Gastroesophageal sphincter (tissue), 4 donors: ENCODE data around the gene CRYBA4. TPM values are rescaled to one million over a fixed set of nuclear protein-coding genes. Genes with fewer than 3 reads are reported as not detected.

Experiments used
- ATAC-seq: fragments of 150-250 bp; one replicate; pipeline ENCODE4 v1.9.1; 2016; ENCODE audit warnings: mild to moderate bottlenecking, moderate library complexity
- H3K27ac ChIP-seq, 4 donors: fragments of 200-600 bp; sonication (generic) in 3 of 4; 1 replicate in 3 of 4; 2 replicates in 1 of 4; pipeline ENCODE4 v1.5.1; 2016 to 2019
- H3K27me3 ChIP-seq: fragments of 200-600 bp; sonication (generic); one replicate; pipeline ENCODE4 v1.5.1; 2019
- H3K36me3 ChIP-seq, 2 donors: fragments of 200-600 bp; sonication (generic); one replicate each; pipeline ENCODE4 v1.5.1; 2019; ENCODE audit warnings: control low read depth in 1 of 2
- H3K4me1 ChIP-seq, 3 donors: fragments of 200-600 bp; sonication (generic); 1 replicate in 2 of 3; 2 replicates in 1 of 3; pipeline ENCODE4 v1.5.1; 2016 to 2019; ENCODE audit warnings: control low read depth in 2 of 3
- H3K4me3 ChIP-seq, 2 donors: fragments of 200-600 bp; sonication (generic); one replicate each; pipeline ENCODE4 v1.5.1; 2019; ENCODE audit warnings: mild to moderate bottlenecking in 1 of 2, moderate library complexity in 1 of 2
- H3K9me3 ChIP-seq, 3 donors: fragments of 200-600 bp; sonication (generic); one replicate each; pipeline ENCODE4 v1.5.1; 2017 to 2019; ENCODE audit warnings: control low read depth in 2 of 3
- EP300 ChIP-seq: sonication (generic); formaldehyde crosslinking; IDR thresholded peaks from one replicate; pipeline ENCODE4 v1.6.1; 2017; ENCODE audit warnings: antibody characterized with exemption, mild to moderate bottlenecking
- POLR2A ChIP-seq, 2 donors: fragments of 450-650 bp; IDR thresholded peaks; one replicate each; pipeline ENCODE4 v1.6.1; 2017; ENCODE audit warnings: antibody characterized with exemption in 2 of 2, mild to moderate bottlenecking in 2 of 2, moderate library complexity in 1 of 2
- POLR2AphosphoS5 ChIP-seq: sonication (generic); formaldehyde crosslinking; IDR thresholded peaks from one replicate; pipeline ENCODE4 v1.6.1; 2017; ENCODE audit warnings: antibody characterized with exemption
- WGBS, 2 donors: methylation state at CpG; one replicate each; pipeline ENCODE4 v1.1.5; 2018; ENCODE audit warnings: low coverage in 1 of 2; 5-methylcytosine and 5-hydroxymethylcytosine counted together
- total RNA-seq, 4 donors: library from RNA; depleted of rRNA; stranded (reverse); fragments of >200 nt; gene quantifications; one replicate each; pipeline ENCODE4 v1.1.0, GENCODE V29; 2016
- TF ChIP-seq, protein P1 (sequence below), 4 experiments: fragments of 200-600 bp in 2 of 4; fragments of 450-650 bp in 2 of 4; sonication (generic) in 1 of 4; IDR thresholded peaks; one replicate each; pipeline ENCODE4 v1.5.1; 2017 to 2019; ENCODE audit warnings: antibody characterized with exemption in 4 of 4, mild to moderate bottlenecking in 2 of 4, moderate library complexity in 2 of 4

The CRYBA4 gene
- total RNA-seq, 4 donors from 2014 or later = not detected

GRCh38 chr22:26618455-26618854, 3.3 kb upstream of the CRYBA4 start:
- H3K4me1 ChIP-seq = no peaks in the 10 kb centered on the region
- no peak overlapping the region for H3K4me3 ChIP-seq
- WGBS, 2 donors = 82% methylated on average over 6 of the region's 8 CpGs; no CpG with 5 or more reads in 1 of the 2 donors
- no peak for TF ChIP-seq POLR2A (IDR thresholded peaks at IDR 0.05)
- TF ChIP-seq, protein P1, sequence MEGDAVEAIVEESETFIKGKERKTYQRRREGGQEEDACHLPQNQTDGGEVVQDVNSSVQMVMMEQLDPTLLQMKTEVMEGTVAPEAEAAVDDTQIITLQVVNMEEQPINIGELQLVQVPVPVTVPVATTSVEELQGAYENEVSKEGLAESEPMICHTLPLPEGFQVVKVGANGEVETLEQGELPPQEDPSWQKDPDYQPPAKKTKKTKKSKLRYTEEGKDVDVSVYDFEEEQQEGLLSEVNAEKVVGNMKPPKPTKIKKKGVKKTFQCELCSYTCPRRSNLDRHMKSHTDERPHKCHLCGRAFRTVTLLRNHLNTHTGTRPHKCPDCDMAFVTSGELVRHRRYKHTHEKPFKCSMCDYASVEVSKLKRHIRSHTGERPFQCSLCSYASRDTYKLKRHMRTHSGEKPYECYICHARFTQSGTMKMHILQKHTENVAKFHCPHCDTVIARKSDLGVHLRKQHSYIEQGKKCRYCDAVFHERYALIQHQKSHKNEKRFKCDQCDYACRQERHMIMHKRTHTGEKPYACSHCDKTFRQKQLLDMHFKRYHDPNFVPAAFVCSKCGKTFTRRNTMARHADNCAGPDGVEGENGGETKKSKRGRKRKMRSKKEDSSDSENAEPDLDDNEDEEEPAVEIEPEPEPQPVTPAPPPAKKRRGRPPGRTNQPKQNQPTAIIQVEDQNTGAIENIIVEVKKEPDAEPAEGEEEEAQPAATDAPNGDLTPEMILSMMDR (IDR thresholded peaks at IDR 0.05) = no peak
- no peak for TF ChIP-seq POLR2AphosphoS5
- TF ChIP-seq EP300 = no peak
- peaks cover 62% of the 10 kb centered on the region for H3K27me3 ChIP-seq
- no peaks in the 10 kb centered on the region for H3K9me3 ChIP-seq
- ATAC-seq = no peak
- no peaks in the 10 kb centered on the region for H3K36me3 ChIP-seq
- no peak overlapping the region for H3K27ac ChIP-seq

GRCh38 chr22:26619510-26619909, 2.3 kb upstream of the CRYBA4 start:
- ATAC-seq = no peak
- no peak overlapping the region for H3K4me3 ChIP-seq
- H3K27ac ChIP-seq = no peak overlapping the region
- H3K36me3 ChIP-seq = no peaks in the 10 kb centered on the region
- no peaks in the 10 kb centered on the region for H3K9me3 ChIP-seq
- peaks cover 54% of the 10 kb centered on the region for H3K27me3 ChIP-seq
- TF ChIP-seq POLR2AphosphoS5 (no peak), POLR2A (IDR thresholded peaks at IDR 0.05) (no peak), EP300 (no peak)
- TF ChIP-seq, protein P1 (IDR thresholded peaks at IDR 0.05) = no peak
- H3K4me1 ChIP-seq = no peaks in the 10 kb centered on the region
- WGBS, 2 donors = 17 to 55% methylated on average over 1 to 5 of the region's 6 CpGs

DNA sequence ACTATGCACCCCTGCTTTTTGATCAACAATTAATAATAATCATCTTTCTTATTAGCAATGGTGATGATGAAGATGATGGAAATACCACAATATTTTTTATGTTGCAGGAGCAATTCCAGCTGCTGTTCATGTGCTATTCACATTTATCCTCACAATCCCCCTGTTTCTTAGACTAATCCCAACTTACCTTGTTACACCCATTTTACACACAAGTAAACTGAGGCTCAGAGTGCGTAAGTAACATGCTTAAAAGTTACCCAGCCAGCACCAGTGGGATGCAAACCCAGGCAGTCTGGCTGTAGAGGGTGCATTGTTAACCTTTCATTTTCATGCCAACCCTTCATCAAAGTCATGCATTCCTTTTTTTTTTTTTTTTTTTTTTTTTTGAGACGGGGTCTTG, 1.6 kb upstream of the CRYBA4 start:
- Histone ChIP-seq H3K27me3 (peaks cover 54% of the 10 kb centered on the region), H3K4me1 (no peaks in the 10 kb centered on the region), H3K9me3 (no peaks in the 10 kb centered on the region), H3K27ac (no peak overlapping the region), H3K36me3 (no peaks in the 10 kb centered on the region), H3K4me3 (no peak overlapping the region)
- WGBS, 2 donors = 67 to 92% methylated on average over 1 of the region's 2 CpGs
- no peak for TF ChIP-seq POLR2A (IDR thresholded peaks at IDR 0.05)
- TF ChIP-seq, protein P1 (IDR thresholded peaks at IDR 0.05) = no peak
- TF ChIP-seq EP300 = no peak
- TF ChIP-seq POLR2AphosphoS5 = no peak
- no peak for ATAC-seq

DNA sequence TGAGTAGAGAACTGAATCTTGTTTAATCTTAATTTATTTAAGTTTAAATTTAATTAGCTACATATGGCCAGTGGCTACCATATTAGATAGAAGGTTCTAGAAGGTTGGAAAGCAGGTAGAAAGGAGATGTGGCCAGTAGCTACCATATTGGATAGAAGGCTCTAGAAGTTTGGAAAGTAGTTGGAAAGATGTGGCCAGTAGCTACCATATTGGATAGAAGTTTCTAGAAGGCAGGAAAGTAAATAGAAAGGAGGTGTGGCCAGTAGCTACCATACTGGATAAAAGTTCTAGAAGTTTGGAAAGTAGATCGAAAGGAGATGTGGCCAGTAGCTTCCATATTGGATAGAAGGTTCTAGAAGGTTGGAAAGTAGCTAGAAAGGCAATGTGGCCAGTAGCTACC, 2.2 kb downstream of the CRYBA4 start:
- Histone ChIP-seq H3K4me1 (no peaks in the 10 kb centered on the region), H3K27ac (no peak overlapping the region), H3K36me3 (no peaks in the 10 kb centered on the region), H3K9me3 (no peaks in the 10 kb centered on the region), H3K4me3 (no peak overlapping the region), H3K27me3 (peaks cover 20% of the 10 kb centered on the region)
- no peak for TF ChIP-seq EP300
- TF ChIP-seq POLR2AphosphoS5 = no peak
- no peak for TF ChIP-seq POLR2A (IDR thresholded peaks at IDR 0.05)
- TF ChIP-seq, protein P1 (IDR thresholded peaks at IDR 0.05) = no peak
- no peak for ATAC-seq
- WGBS, 2 donors = 88 to 89% methylated on average over 1 of the region's 1 CpG

GRCh38 chr22:26624803-26625202, 3.0 kb downstream of the CRYBA4 start:
- Histone ChIP-seq H3K27me3 (peaks cover 13% of the 10 kb centered on the region), H3K4me3 (no peak overlapping the region), H3K4me1 (no peaks in the 10 kb centered on the region), H3K9me3 (no peaks in the 10 kb centered on the region), H3K36me3 (no peaks in the 10 kb centered on the region), H3K27ac (no peak overlapping the region)
- TF ChIP-seq POLR2AphosphoS5 (no peak), POLR2A (IDR thresholded peaks at IDR 0.05) (no peak), EP300 (no peak)
- TF ChIP-seq, protein P1 (IDR thresholded peaks at IDR 0.05) = no peak
- no peak for ATAC-seq
- WGBS, 2 donors = 64 to 75% methylated on average over 7 to 9 of the region's 12 CpGs
